Smooth muscle cell (in vitro differentiated cells): ENCODE measurements around the gene CFAP20DC. TPM values are rescaled to one million over a fixed set of nuclear protein-coding genes. Genes with fewer than 3 reads are reported as not detected.

Source experiments
- DNase-seq: peaks from one replicate; lab custom pipeline; 2025; ENCODE audit not compliant: unreplicated experiment; lab: John Stamatoyannopoulos, UW
- H2AFZ ChIP-seq: fragments of 200-600 bp; sonication (generic); 2 replicates; pipeline ENCODE4 v1.6.0; 2016; ENCODE audit warnings: antibody characterized with exemption, low read depth, mild to moderate bottlenecking
- H3F3A ChIP-seq: fragments of 200-600 bp; sonication (generic); 2 replicates; pipeline ENCODE4 v1.6.0; 2017; ENCODE audit warnings: antibody characterized with exemption, low read depth
- H3K27ac ChIP-seq: fragments of 200-600 bp; sonication (generic); 2 replicates; pipeline ENCODE4 v1.5.1; 2016; ENCODE audit warnings: low read depth, mild to moderate bottlenecking
- H3K27me3 ChIP-seq: fragments of 200-600 bp; sonication (generic); 2 replicates; pipeline ENCODE4 v1.6.1; 2016; ENCODE audit warnings: low read depth, mild to moderate bottlenecking
- H3K36me3 ChIP-seq: fragments of 200-600 bp; sonication (generic); 2 replicates; pipeline ENCODE4 v1.5.1; 2016; ENCODE audit warnings: low read depth
- H3K4me1 ChIP-seq: fragments of 200-600 bp; sonication (generic); 2 replicates; pipeline ENCODE4 v1.5.1; 2016; ENCODE audit warnings: low read depth
- H3K4me2 ChIP-seq: fragments of 200-600 bp; sonication (generic); 2 replicates; pipeline ENCODE4 v1.6.0; 2016; ENCODE audit warnings: mild to moderate bottlenecking
- H3K4me3 ChIP-seq: fragments of 200-600 bp; sonication (generic); 2 replicates; pipeline ENCODE4 v1.5.1; 2016; ENCODE audit warnings: mild to moderate bottlenecking
- H3K79me2 ChIP-seq: fragments of 200-600 bp; sonication (generic); 2 replicates; pipeline ENCODE4 v1.6.0; 2016; ENCODE audit warnings: low read depth, mild to moderate bottlenecking
- H3K9ac ChIP-seq: fragments of 200-600 bp; sonication (generic); 2 replicates; pipeline ENCODE4 v1.6.0; 2016; ENCODE audit warnings: low read depth
- H3K9me3 ChIP-seq: fragments of 200-600 bp; sonication (generic); replicated peaks from 2 replicates; pipeline ENCODE4 v1.5.1; 2016; ENCODE audit warnings: low read depth
- H4K20me1 ChIP-seq: fragments of 200-600 bp; sonication (generic); 2 replicates; pipeline ENCODE4 v1.6.0; 2016; ENCODE audit warnings: low read depth
- WGBS: methylation state at CpG from one replicate; pipeline ENCODE4 v1.1.7; 2016; ENCODE audit warnings: low lambda C conversion rate; 5-methylcytosine and 5-hydroxymethylcytosine counted together
- polyA plus RNA-seq: library from polyadenylated mRNA; unstranded; fragments of >200 nt; fragmentation: Nextera tagmentation; extraction: Ambion mirVana; gene quantifications from 2 replicates; pipeline ENCODE4 v1.2.1, GENCODE V29; 2016
- total RNA-seq: library from RNA; depleted of rRNA; stranded (reverse); fragments of >200 nt; gene quantifications from 2 replicates; pipeline ENCODE4 v1.2.3, GENCODE V29; 2014
- TF ChIP-seq, protein P1 (sequence below): fragments of 200-600 bp; sonication (generic); IDR thresholded peaks from 2 replicates; pipeline ENCODE4 v1.5.1; 2017; ENCODE audit warnings: borderline replicate concordance, mild to moderate bottlenecking, antibody characterized with exemption; ENCODE audit not compliant: insufficient read depth, poor library complexity, severe bottlenecking

The CFAP20DC gene
- total and polyA plus RNA-seq, 2 experiments from 2014 or later = 7.9 to 11.6 TPM

DNA sequence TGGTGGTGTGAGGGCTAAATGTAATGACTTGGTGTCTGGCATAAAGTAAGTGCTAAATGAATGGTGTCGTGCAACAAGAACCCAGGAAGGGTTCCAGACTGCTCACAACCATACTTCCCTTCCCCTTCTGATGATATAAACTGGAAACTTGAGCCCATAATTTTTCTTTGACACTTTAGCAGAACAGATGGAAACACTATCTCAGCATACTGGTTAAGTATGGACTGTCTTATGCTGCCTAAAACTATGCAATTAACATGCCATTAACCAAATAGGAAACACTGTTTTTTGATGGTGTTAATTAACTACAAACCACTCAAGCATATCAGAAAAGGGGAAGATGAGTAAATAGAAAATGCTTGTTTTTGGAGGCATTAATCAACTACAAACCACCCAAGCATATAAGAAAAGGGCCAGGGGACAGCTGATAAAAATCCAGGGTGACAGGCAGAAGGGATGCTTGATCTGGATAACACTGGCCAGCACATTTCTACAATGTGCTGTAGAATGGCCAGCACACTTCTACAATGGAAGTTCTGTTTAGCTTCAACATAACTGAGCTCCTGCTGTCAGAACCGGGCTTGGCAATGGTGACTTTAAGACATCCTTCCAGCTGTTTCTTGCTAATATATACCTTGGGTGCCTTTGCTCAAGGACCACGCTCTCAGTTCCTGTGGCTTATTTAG lies 297.8 kb downstream of the CFAP20DC start:
- Histone ChIP-seq H2AFZ (no peak overlapping the region), H3K36me3 (no peaks in the 10 kb centered on the region), H3K4me1 (no peaks in the 10 kb centered on the region), H3F3A (no peaks in the 10 kb centered on the region), H3K27me3 (no peaks in the 10 kb centered on the region), H3K9me3 (no peaks in the 10 kb centered on the region), H3K9ac (no peak overlapping the region), H3K4me2 (no peak overlapping the region), H3K79me2 (no peaks in the 10 kb centered on the region), H3K27ac (no peak overlapping the region), H4K20me1 (no peaks in the 10 kb centered on the region), H3K4me3 (no peak overlapping the region)
- DNase-seq = no peak
- TF ChIP-seq, protein P1, sequence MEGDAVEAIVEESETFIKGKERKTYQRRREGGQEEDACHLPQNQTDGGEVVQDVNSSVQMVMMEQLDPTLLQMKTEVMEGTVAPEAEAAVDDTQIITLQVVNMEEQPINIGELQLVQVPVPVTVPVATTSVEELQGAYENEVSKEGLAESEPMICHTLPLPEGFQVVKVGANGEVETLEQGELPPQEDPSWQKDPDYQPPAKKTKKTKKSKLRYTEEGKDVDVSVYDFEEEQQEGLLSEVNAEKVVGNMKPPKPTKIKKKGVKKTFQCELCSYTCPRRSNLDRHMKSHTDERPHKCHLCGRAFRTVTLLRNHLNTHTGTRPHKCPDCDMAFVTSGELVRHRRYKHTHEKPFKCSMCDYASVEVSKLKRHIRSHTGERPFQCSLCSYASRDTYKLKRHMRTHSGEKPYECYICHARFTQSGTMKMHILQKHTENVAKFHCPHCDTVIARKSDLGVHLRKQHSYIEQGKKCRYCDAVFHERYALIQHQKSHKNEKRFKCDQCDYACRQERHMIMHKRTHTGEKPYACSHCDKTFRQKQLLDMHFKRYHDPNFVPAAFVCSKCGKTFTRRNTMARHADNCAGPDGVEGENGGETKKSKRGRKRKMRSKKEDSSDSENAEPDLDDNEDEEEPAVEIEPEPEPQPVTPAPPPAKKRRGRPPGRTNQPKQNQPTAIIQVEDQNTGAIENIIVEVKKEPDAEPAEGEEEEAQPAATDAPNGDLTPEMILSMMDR = no peak
- 93% methylated on average over 3 of the region's 3 CpGs for WGBS

DNA sequence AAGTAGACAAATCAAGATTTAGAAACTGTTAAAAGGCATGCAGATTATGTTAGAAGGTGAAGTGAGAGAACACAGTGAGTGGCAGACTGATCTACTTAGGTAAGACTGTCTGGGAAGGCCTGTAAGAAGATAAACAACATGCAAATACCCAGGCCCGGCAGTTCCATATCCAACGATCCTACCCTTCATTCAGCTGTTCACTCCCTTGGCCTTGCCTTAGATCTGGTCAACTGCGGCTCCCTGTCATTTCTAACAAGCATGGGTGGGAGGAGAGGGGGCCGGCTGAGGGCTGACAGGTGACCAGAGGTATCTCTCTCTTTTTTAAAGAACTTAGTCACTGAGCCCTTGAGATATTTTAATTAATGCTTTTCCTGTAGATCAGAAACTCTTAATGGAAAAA lies 298.6 kb downstream of the CFAP20DC start:
- Histone ChIP-seq H3K4me2 (no peak overlapping the region), H3K36me3 (no peaks in the 10 kb centered on the region), H4K20me1 (no peaks in the 10 kb centered on the region), H2AFZ (no peak overlapping the region), H3K9ac (no peak overlapping the region), H3K4me3 (no peak overlapping the region), H3K27ac (no peak overlapping the region), H3K79me2 (no peaks in the 10 kb centered on the region), H3K27me3 (no peaks in the 10 kb centered on the region), H3K4me1 (no peaks in the 10 kb centered on the region), H3F3A (no peaks in the 10 kb centered on the region), H3K9me3 (no peaks in the 10 kb centered on the region)
- 87% methylated on average over 4 of the region's 4 CpGs for WGBS
- TF ChIP-seq, protein P1 = no peak
- no peak for DNase-seq

DNA sequence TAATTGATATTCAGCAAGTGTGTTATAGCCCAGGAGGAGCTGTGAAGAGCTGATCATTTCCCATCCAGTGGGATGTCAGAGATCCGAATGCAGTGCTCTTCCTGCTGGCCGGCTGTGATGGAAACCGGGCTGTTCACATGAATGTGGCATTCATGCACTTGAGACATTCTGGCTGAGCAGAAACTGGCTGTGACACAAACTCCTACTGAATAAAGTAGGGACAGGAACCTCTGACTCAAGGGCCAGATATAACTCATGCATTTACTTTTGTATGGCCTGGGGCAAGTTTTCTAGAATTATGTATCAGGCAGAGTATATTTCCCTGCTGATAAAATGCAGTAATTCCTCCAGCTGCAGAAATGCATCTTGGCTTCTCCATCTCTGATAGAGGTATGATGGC lies 299.9 kb downstream of the CFAP20DC start:
- Histone ChIP-seq H3K27ac (no peak overlapping the region), H3K79me2 (no peaks in the 10 kb centered on the region), H2AFZ (no peak overlapping the region), H3K4me2 (no peak overlapping the region), H4K20me1 (no peaks in the 10 kb centered on the region), H3K36me3 (no peaks in the 10 kb centered on the region), H3K4me1 (no peaks in the 10 kb centered on the region), H3K9ac (no peak overlapping the region), H3K4me3 (no peak overlapping the region), H3K27me3 (no peaks in the 10 kb centered on the region), H3K9me3 (no peaks in the 10 kb centered on the region), H3F3A (no peaks in the 10 kb centered on the region)
- TF ChIP-seq, protein P1 = no peak
- no peak for DNase-seq
- 87% methylated on average over 3 of the region's 3 CpGs for WGBS

DNA sequence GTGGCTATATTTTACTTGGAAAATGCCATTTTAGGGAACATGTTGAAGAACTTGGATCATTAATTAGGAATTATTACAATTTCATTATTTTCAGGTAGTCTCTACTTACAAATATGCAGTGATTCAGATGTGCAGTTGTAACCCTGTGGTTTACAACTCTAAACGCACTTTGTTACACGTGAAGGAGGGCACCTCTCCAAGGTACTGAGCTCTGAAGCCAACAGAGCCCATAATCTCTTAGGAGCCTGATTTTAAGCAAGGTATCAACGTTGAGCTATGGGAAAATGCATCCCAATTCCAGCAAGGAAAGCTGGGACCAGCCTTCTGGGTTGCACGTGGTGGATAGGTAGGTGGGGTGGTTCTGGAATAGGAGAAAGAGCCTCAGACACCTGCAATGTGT lies 301.8 kb downstream of the CFAP20DC start:
- H3K4me2 ChIP-seq = no peak overlapping the region
- H3K36me3 ChIP-seq = no peaks in the 10 kb centered on the region
- no peak overlapping the region for H3K9ac ChIP-seq
- H3K27me3 ChIP-seq = no peaks in the 10 kb centered on the region
- no peak overlapping the region for H3K4me3 ChIP-seq
- H3K79me2 ChIP-seq = no peaks in the 10 kb centered on the region
- H3K9me3 ChIP-seq = no peaks in the 10 kb centered on the region
- H2AFZ ChIP-seq = no peak overlapping the region
- 53% methylated on average over 4 of the region's 4 CpGs for WGBS
- TF ChIP-seq, protein P1 = no peak
- DNase-seq = no peak
- no peak overlapping the region for H3K27ac ChIP-seq
- no peaks in the 10 kb centered on the region for H4K20me1 ChIP-seq
- H3F3A ChIP-seq = no peaks in the 10 kb centered on the region
- H3K4me1 ChIP-seq = no peaks in the 10 kb centered on the region
